ENCODE data around the gene CFTR. TPM values are rescaled to one million over a fixed set of nuclear protein-coding genes. Genes with fewer than 3 reads are reported as not detected.

CFTR gene
- total and polyA plus RNA-seq, 2 of the 8 experiments (the other 6 are each of a cell fraction or from before 2014, with no cell fraction given): 1.2 to 1.6 TPM

GRCh38 chr7:117639966-117640365 is 160.1 kb downstream of the CFTR start (continued):
- TF ChIP-seq KDM1A (IDR thresholded peaks at IDR 0.05; ENCODE audit: borderline replicate concordance, low read length) (no peak), CBX5 (IDR thresholded peaks at IDR 0.05; ENCODE audit: low read depth, low read length) (no peak), CEBPB (IDR thresholded peaks at IDR 0.05; ENCODE audit: low read depth, low read length) (no peak), KDM5A (IDR thresholded peaks at IDR 0.05; ENCODE audit: low read length) (no peak), HDAC2 (IDR thresholded peaks at IDR 0.05; ENCODE audit: borderline replicate concordance in 1 of 2, low read depth in 2 of 2, low read length in 2 of 2) (no peak)
